HG03103 (cell line): ENCODE results near the gene DSCAML1.

Experiments
- ATAC-seq: cut with Tn5 transposase; IDR thresholded peaks from one replicate; pipeline ENCODE4 v1.9.1; 2021; ENCODE audit warnings: low read depth; ENCODE audit not compliant: unreplicated experiment

Gene DSCAML1

DNA sequence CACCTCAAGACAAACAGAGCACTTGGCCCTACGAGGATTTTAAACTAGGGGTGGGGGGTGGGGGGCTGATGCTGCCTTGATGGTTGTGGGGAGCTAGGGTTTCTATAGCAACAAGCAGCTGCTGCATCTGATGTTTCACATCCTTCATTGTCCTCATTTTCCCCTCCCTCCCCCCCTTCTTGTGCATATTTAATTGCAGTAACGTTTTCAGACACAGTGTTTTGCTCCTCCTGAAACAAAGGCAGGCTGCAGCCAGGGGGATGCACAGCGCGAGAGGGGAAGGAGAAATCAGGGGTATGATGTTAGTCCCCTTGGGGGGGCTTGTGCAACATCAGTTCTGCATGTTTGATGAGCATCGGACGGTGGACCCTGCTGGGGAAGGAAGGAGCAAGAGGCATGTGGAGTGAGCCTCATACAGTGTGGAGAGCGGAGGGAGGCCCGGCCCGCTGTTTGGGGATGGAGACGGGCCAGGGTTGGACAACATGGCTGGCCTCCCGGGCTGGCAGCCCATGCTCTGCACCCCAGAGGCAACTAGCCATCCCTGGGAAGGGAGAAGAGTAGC lies 261.1 kb downstream of the DSCAML1 start:
- no peak for ATAC-seq

DNA sequence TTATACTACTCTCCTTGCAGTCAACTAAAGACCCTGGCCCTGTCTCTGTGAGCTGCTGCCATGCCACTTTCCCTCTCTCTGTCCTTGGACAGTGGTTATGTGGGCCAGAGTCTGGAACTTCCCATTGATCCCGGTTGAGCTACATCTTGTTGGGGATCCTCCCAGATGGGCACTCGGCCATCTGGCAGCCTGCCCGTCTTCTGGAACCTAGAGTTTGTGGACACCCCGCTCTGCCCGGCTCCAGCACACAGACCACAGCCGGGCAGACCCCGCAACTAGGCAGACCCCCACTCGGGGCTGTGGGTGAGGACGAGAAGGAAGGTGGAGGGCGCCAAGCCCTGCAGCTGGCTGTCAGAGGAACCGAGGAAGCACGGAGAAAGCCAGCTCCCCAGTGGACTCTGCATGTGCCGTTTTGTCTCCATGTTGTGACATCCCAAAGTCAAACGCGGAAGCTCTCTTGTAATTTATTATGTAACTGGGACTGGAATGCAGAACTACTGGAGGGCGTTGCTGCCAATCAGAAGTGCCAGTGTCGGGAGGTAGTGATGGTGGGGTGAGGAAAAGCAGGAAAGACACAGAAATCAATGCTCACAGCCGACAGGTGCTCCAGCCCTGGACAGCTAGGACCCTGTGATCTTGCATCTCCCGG lies 261.7 kb downstream of the DSCAML1 start:
- ATAC-seq = no peak

DNA sequence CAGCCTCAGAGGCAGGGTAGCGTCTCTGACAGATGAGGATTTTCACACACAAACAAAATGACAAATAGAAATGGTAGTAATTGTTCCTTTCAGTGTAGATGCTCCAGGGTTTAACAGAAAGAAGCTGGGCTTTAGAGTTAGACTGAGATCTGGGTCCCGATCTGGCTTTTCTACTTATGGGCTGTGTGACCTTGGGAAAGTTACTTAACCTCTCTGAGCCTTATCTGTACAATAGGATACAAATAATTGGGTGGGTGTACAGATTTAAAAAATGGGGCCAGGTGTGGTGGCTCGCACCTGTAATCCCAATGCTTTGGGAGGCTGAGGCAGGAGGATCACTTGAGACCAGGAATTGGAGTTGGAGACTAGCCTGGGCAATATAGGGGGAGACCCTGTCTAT lies 264.4 kb downstream of the DSCAML1 start:
- ATAC-seq = no peak

DNA sequence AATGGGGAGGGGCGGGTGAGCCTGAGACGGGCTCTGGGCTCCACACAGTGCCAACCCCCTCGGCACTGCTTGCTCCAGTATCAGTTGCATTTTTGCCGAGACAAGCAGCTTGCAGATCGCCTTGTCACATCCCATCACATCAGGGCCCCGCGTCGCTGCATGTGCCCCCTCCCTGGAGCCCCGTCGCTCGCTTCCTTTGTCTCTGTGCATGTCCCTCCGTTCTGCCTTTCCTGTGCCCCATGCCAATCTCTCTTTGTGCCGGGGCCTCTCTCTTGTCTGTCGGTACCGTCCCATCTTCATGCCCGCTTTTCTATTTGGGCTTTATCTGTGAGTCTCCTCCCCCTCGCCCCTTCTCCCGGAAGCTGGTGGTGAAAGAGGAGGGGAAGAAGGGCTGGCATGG lies 267.2 kb downstream of the DSCAML1 start:
- ATAC-seq = no peak

DNA sequence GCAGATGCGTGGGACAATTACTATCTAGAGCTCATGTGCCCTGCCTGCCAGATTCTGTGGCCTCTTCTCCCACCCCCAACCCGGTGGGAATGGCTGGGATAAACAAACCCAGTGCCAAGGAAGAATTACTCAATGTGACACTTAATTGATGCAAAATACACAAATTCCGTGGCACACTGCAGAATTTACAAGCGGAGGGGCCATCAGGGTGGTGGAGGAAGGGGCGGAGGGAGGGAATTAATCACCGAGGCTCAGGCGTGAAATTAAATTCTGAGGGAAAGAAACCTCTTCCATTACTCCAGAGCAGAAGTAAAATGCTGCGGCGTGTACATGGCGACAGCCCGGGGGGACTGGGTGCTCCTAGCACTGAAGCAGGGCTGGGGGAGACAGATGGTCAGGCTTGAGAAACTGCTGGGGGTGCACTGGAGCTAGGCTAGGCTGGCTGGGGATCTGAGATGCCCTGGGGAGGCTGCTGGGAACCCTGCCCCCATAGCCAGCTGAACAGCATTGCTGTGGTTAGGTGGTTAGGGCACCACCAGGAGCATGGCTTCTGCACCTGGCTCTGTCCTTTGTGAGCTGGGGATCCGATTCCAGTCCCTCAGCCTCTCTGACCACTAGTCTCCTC lies 268.8 kb downstream of the DSCAML1 start:
- ATAC-seq = no peak

DNA sequence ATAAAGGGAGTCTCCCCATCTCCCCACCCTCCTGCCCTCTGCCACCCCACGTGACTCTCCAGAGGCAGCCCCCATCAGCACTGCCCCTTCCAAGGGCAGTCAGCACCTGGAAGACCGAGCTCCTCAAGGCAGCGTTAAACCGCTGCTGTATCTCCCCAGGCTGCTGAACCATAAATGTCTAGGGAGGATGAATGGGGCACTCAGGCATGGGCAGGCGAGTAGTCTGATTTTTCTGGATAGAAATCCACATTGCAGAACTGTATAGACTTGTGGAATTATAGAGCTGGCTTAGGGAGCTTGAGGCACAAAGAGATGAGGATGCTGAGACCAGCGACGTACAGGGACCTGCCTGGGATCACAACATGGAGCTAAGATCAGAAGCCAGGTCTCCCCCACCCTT lies 269.7 kb downstream of the DSCAML1 start:
- ATAC-seq = no peak

DNA sequence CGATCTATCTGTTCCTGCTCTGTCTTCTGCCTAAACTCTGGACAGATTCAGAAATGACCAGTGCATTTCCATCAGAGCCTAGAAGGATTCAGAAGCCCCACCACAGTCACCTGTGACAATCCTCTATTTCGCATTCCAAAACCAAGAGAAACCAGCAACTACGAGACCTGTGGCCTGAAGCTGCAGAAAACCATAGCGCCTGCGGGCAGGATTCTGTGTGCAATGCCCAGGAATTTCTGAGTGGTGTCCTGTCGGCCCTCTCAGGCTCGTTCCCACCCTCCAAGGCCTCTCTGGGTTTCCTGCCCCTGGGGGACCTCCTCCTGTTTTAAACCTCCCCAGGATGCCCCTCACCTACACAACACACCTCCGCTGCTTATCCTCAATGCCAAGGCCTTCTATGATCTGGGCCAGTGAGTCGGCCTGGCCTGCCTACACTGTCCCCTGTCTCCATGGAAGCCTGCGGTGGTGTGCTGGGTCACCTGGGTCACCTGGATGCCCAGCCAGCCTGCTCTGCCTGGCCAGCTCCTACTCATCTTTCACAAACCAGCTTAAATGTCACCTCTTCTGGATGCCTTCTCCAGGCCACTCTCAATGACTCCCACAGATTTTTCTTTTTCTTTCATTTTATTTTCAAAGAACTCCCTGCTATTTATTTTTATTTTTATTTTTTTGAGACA lies 271.0 kb downstream of the DSCAML1 start:
- ATAC-seq = no peak

DNA sequence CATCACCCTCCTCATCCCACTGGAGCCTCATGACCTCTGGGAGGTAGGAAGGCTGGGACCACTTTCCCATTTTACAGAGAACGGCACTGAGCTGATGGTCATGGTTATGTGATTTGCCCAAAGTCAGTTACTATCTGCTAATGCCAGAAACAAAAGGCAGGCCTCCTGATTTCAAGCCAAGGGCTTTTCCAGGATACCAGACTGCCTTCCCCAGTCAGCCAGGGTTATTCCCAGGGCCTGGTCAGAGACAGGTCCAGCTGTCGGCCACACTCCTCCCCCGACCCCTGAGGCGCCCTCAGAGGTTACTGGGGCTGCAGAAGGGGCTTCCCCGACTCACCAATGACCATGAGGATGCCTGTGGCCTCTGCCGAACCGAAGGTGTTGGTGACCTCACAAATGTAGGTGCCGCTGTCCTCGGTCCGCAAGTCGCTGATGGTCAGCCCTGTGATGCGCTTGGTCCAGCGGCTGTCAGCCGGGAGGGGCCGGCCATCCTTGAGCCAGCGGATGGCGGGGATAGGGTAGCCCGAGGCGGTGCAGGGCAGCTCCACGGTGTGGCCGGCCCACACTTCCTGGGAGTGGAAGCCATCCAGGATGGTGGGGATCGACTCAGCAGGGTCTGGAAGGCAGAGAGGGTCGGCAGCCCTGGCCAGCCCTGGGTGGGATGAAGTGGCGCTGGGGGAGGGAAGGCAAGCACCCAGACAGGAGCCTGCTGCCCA lies 272.4 kb downstream of the DSCAML1 start:
- no peak for ATAC-seq

DNA sequence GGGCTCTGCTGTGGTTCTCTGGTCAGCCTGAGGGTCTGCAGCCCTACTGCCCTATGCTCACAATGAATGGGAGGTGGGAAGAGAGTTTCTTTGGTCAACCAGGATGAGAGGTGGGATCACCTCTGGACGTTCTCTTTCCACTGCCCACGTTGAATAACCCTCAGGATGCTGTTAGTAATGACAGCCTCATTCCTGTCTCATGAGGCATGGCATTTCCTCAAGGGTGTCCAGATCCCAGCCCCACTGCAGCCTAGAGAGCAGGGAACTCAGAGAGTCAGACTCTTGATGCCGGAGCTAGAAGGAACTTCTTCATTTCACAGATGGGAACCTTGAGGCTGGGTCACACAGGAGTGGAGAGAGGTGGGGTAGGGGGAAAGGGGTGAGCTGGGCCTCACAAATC lies 273.3 kb downstream of the DSCAML1 start:
- no peak for ATAC-seq

DNA sequence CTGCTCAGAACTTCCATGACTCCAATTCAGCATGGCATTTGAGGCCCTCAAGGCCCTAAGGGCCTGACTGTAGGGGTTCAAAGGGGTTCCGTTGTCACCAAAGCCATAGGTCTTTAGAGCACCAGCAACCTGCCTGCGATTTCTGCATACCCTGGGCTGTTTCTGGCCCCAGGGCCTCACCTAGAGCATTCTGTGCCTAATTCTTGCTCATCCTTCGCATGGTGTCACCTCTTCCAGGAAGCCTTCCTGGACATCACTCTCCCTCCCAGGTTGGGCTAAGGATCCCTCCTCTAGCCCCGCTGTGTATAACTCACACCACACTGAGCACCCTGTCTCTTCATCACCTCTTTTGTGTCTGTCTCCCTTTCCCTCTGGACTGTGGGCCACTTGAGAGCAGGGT lies 275.0 kb downstream of the DSCAML1 start:
- no peak for ATAC-seq

DNA sequence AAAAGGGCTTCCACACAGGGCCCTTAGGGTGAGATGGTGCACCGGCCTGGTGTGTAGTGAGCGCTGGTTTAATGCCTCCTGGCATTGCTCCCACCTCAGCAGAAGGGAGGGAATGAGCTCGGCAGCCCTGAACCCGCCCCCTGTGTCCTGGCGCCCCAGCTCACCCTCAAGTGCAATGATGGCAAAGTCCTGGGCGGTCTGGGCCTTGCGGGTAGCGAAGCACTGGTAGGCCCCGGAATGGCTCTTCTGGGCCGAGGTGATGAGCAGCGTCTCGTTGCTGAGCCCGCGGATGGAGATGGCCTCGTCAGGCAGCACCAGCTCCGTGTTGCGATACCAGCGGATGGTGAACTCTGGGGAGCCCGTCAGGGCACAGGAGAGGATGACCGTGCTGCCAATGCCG lies 276.1 kb downstream of the DSCAML1 start:
- ATAC-seq = no peak

DNA sequence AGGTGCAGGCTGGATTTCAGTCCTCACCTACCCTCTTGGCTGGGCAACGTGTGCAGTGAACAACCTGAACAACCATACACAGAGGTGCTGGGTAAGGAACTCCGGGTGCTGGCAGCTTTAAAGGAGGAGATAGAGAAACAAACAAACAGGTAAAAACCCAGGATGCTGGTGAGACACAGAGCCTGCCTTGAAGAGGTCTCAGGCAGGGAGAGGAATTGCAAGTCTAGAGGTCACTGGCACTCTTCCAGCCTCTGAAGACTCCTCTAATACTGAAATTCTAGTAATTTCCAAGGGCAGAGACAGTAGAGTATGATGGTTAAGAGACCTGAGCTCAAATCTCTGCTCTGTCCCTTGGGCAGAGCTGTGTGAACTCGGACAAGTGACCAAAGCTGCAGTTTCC lies 276.8 kb downstream of the DSCAML1 start:
- ATAC-seq = no peak

DNA sequence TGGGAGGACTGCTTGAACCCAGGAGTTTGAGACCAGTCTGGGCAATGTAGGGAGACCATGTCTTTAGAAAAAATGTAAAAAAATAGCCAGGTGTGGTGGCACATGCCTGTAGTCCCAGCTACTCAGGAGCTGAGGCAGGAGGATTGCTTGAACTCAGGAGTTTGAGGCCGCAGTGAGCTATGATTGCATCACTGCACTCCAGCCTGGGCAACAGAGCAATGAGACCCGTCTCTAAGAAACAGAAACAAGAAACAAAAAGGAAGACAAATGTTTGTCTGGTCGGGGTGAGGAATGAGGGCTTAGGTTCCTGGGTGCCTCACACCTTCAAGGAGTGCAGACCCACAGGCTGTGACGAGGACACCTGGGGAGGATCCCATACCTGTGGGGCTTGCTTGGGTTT lies 277.4 kb downstream of the DSCAML1 start:
- no peak for ATAC-seq

DNA sequence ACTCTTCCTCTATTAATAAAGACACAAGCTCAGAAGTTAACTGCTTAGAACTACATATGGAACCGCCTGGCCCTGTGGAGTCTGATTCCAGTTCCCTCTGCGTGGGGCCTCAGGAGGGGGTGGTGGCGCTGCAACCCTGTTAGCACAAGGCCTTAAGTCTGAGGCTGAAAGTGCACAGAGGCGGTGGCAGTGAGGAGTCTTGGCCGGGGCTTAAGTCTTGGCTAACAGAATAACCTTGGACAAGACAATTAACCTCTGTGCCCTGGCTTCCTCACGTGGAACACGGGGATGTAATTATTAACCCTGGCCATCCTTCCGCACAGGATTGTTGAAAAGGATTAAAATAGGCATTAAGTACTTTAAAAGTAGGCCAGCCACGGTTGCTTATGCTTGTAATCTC lies 277.8 kb downstream of the DSCAML1 start:
- no peak for ATAC-seq

DNA sequence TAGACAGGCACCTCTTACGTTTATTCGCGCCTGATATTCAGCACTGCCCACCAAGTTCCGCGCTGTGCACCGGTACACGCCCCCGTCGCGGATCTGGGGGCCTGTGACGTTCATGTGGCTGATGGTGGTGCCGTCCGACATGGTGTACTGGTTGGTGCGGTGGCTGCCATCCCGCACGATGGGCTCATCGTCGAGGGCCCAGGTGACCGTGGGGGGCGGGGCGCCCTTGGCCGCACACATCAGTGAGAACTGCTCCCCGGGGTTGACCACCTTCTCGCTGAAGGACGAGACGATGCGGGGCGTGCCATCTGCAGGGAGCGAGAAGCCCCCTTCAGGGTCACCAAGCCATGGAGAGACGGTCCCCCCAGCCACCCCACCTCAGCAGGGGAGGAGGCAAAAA lies 278.6 kb downstream of the DSCAML1 start:
- ATAC-seq = no peak

DNA sequence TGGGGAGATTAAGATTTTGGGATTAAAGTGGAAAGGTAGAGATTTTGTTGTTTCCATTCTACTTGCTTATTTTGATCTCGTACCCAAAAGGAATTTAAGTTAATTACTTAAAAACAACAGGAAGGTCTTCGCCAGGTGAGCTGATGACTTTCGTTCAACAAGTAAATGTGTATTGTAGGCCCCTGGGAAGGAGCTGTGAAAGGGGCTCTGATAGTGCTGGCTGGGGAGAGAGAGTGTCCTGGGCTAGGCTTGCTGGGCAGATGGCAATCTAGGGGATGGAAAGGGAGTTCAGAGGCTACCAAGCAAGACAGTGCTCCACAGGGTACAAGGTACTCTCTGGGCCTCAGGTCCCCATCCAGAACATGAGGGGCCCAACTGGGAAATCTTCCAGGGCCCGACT lies 279.9 kb downstream of the DSCAML1 start:
- ATAC-seq = no peak

DNA sequence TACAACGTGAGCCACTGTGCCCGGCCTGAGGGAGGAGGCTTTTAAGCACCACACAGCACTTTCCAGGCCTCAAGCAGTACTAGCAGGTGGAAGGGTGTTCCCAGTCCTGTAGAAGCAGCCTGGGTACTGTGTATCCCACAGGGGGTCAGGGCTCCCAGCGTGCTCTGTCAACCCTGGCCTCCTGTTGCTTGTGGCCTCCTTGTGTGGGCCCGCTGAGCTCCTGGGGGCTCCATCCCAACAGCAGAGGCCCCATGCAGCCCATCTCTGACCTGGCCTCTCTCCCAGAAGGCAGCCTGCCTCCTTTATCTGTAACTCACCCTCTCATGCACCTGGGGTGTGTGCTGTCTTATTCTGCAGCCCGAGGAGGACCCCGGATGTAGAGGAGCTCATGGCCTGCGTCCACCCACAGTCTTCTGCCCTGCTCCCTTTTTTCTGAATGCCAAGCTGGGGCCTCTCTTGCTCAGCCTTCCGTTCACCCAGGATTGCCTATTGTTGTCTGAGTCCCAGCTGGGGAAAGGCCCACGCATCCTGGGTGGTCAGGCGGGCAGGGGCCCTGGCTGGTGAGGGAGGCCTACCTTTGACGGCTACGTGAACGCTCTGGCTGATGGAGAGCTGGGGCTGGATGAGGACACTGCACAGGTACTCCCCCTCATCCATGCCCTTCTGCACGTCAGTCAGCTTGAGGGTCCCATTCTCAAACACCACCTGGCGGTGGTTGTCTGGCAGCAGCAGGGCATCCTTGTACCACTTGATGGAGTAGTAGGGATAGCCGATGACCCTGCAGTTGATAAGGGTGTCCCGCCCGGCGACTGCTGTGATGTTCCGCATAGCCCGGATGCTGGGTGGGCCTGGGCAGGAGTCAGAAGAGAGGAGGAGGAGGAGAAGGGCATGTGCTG lies 280.9 kb downstream of the DSCAML1 start:
- no peak for ATAC-seq

DNA sequence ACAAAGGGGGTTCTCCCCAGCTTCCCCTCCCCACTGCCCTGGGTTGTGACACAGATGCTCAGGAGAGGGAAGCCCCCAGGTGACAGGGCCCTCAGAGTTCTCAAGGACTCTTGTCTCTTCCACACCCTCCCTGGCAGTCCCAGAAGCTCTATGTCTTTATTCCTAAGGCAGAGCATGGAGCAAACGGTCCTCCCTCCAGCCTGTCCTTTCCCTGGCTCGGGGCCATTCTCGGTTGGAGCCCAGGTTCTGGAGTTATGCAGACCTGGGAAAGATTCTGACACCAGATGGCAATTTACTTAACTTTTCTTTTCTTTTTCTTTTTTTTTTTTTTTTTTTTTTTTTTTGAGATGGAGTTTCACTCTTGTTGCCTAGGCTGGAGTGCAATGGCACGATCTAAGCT lies 282.8 kb downstream of the DSCAML1 start:
- ATAC-seq = no peak

DNA sequence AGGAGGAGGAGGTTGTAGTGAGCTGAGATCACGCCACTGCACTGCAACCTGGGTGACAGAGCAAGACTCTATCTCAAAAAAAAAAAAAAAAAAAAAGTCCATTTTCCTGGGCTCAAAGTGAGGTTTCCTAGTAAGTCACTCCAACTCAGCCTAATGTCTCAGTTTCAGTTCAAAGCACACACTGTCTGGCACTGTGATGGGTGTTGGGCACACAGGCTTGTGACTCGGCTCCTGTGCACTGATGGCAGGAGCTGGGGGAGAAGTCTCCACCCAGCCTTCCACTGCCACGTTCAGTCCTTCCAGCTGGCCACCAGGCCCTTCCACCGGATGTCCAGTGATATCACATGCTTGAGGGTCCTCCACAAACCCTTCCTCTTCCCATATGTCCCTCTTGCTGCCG lies 283.4 kb downstream of the DSCAML1 start:
- ATAC-seq = no peak

DNA sequence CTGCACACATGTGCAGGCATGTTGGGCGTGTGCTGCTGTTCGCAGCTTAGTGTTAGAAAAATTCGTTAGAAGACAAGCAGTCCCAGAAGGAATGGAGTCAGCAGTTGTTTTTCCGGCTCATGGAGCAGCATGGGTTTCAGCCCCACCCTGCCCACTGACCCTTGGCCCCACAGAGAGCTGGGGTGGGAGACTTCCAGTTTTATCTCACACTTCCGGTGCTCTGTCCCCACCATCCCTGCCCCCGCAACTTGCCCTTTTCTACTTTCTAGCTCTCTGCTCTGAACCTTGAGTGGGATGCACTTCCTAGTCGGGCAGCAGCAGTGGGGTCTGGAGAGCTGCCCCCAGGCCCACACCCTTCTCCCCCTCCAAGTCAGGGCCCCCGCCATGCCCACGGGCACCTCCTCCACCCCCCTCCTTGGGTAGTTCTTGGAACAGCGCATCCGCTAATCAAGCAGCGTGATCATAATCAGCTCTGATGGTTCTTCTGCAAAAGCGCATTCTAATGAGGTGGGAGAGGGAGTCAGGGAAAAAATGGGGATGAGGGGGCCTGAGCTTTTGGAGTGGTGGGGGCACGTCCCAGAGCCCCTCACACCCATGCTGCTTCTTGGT lies 285.0 kb downstream of the DSCAML1 start:
- ATAC-seq = no peak
